IMR-90 (cell line): ENCODE data around the gene GPR107. TPM values are rescaled to one million over a fixed set of nuclear protein-coding genes. Genes with fewer than 3 reads are reported as not detected.

Experiments
- ATAC-seq: fragments of 200-7000 bp; cut with Tn5 transposase; 2 replicates; pipeline ENCODE4 v1.9.1; 2020; ENCODE audit warnings: low read depth, mild to moderate bottlenecking, moderate library complexity
- BruUV-seq: library from RNA; stranded (reverse); fragments of 400-500 nt; replicated peaks from 2 replicates; lab custom pipeline; 2021; lab: Mats Ljungman, UMichigan
- CTCF ChIA-PET: fragments of 300-600 bp; formaldehyde crosslinking; extraction: SDS; loops from one replicate; lab custom pipeline; 2021; ENCODE audit warnings: antibody characterized with exemption; lab: Yijun Ruan, JAX
- POLR2A ChIA-PET: fragments of 300-600 bp; sonication (Branson Sonifier 250); formaldehyde crosslinking; loops from one replicate; lab custom pipeline; 2022; ENCODE audit warnings: antibody characterized with exemption; ENCODE audit not compliant: unreplicated experiment; lab: Charles Lee
- DNase-seq: peaks from one replicate; pipeline ENCODE4 v3.0.0; 2013
- H2AFZ ChIP-seq: replicated peaks from 2 replicates; pipeline ENCODE3; 2013; ENCODE audit warnings: low read length, mild to moderate bottlenecking; ENCODE audit not compliant: poor library complexity
- H2AK5ac ChIP-seq: 2 replicates; pipeline ENCODE4 v1.6.1; 2013; ENCODE audit warnings: low read depth, low read length, inconsistent platforms
- H2AK9ac ChIP-seq: replicated peaks from 2 replicates; pipeline ENCODE3; 2013; ENCODE audit warnings: mild to moderate bottlenecking, low read depth, low read length, moderate library complexity; ENCODE audit not compliant: poor library complexity
- H2BK120ac ChIP-seq: 2 replicates; pipeline ENCODE4 v1.6.1; 2013; ENCODE audit warnings: low read depth, low read length, inconsistent platforms
- H2BK15ac ChIP-seq: 3 replicates; pipeline ENCODE4 v1.6.1; 2013; ENCODE audit warnings: low read depth, low read length, inconsistent platforms
- H2BK20ac ChIP-seq: 2 replicates; pipeline ENCODE4 v1.6.1; 2013; ENCODE audit warnings: low read depth, mild to moderate bottlenecking, inconsistent platforms, low read length, moderate library complexity
- H2BK5ac ChIP-seq: 2 replicates; pipeline ENCODE4 v1.6.1; 2013; ENCODE audit warnings: mild to moderate bottlenecking, low read depth, low read length, inconsistent platforms; ENCODE audit not compliant: poor library complexity, severe bottlenecking
- H3K14ac ChIP-seq: replicated peaks from 2 replicates; pipeline ENCODE4 v1.6.1; 2013; ENCODE audit warnings: low read depth, low read length, inconsistent platforms
- H3K18ac ChIP-seq: 2 replicates; pipeline ENCODE4 v1.6.1; 2013; ENCODE audit warnings: low read depth, low read length, control low read depth
- H3K23ac ChIP-seq: 2 replicates; pipeline ENCODE4 v1.6.1; 2013; ENCODE audit warnings: low read depth, low read length, inconsistent platforms
- H3K27ac ChIP-seq: 2 replicates; pipeline ENCODE4 v1.5.1; 2013; ENCODE audit warnings: mild to moderate bottlenecking, control low read depth, low read length; ENCODE audit not compliant: insufficient read depth
- H3K27me3 ChIP-seq: 2 replicates; pipeline ENCODE4 v1.6.1; 2013; ENCODE audit warnings: low read length; ENCODE audit not compliant: control insufficient read depth, insufficient read depth
- H3K36me3 ChIP-seq: 2 replicates; pipeline ENCODE4 v1.6.1; 2013; ENCODE audit warnings: low read length, mixed read lengths; ENCODE audit not compliant: control insufficient read depth, insufficient read depth
- H3K4ac ChIP-seq: 2 replicates; pipeline ENCODE4 v1.6.1; 2013; ENCODE audit warnings: low read depth, low read length, inconsistent platforms
- H3K4me1 ChIP-seq: 2 replicates; pipeline ENCODE4 v1.6.1; 2013; ENCODE audit warnings: low read length, mixed read lengths; ENCODE audit not compliant: control insufficient read depth, insufficient read depth
- H3K4me2 ChIP-seq: 2 replicates; pipeline ENCODE4 v1.6.1; 2013; ENCODE audit warnings: low read depth, mild to moderate bottlenecking, control low read depth, low read length, moderate library complexity
- H3K4me3 ChIP-seq: 2 replicates; pipeline ENCODE4 v1.5.1; 2013; ENCODE audit warnings: low read depth, mild to moderate bottlenecking, control low read depth, low read length, moderate library complexity; ENCODE audit not compliant: insufficient read depth
- H3K56ac ChIP-seq: 2 replicates; pipeline ENCODE4 v1.6.1; 2013; ENCODE audit warnings: low read length, inconsistent platforms; ENCODE audit not compliant: insufficient read depth; ENCODE audit errors: extremely low read depth
- H3K79me1 ChIP-seq, 2 experiments: 2 replicates each; pipeline ENCODE4 v1.6.1; 2013; ENCODE audit warnings: low read length in 2 of 2, inconsistent platforms in 1 of 2, low read depth in 1 of 2
- H3K9ac ChIP-seq: 2 replicates; pipeline ENCODE4 v1.6.1; 2013; ENCODE audit warnings: low read depth, low read length, control low read depth
- H3K9me1 ChIP-seq: 2 replicates; pipeline ENCODE4 v1.6.1; 2013; ENCODE audit warnings: low read length, inconsistent platforms; ENCODE audit not compliant: insufficient read depth
- H3K9me3 ChIP-seq: 2 replicates; pipeline ENCODE4 v1.6.1; 2013; ENCODE audit warnings: low read length; ENCODE audit not compliant: control insufficient read depth, insufficient read depth
- H4K20me1 ChIP-seq: 2 replicates; pipeline ENCODE4 v1.6.1; 2013; ENCODE audit warnings: low read length, inconsistent platforms; ENCODE audit not compliant: insufficient read depth
- H4K5ac ChIP-seq: 2 replicates; pipeline ENCODE4 v1.6.1; 2013; ENCODE audit warnings: mild to moderate bottlenecking, low read depth, low read length, control low read depth
- H4K8ac ChIP-seq, 2 experiments: 2 replicates each; pipeline ENCODE4 v1.6.1; 2013; ENCODE audit warnings: low read depth in 2 of 2, low read length in 2 of 2, control low read depth in 1 of 2, inconsistent platforms in 1 of 2
- H4K91ac ChIP-seq: 2 replicates; pipeline ENCODE4 v1.6.1; 2013; ENCODE audit warnings: low read depth, low read length, inconsistent platforms; ENCODE audit not compliant: insufficient read depth
- SMC3 ChIP-seq: fragments of 150-350 bp; IDR thresholded peaks from 2 replicates; pipeline ENCODE4 v1.6.1; 2016; ENCODE audit warnings: low read depth, mild to moderate bottlenecking, antibody characterized with exemption, low read length, moderate library complexity
- WGBS, 2 experiments: methylation state at CpG; one replicate each; pipeline versions ENCODE4 v1.1.5 to v1.1.7; 2013; ENCODE audit warnings: missing lambda C conversion rate in 2 of 2; ENCODE audit not compliant: insufficient read length in 1 of 2; ENCODE audit errors: extremely low coverage in 2 of 2; 5-methylcytosine and 5-hydroxymethylcytosine counted together
- dilution Hi-C: fragments of 300-500 bp; cut with HindIII; formaldehyde crosslinking; loops from one replicate; pipeline ENCODE4 v1.14.3; 2018; ENCODE audit warnings: low sequenced_read_pairs; ENCODE audit not compliant: unreplicated experiment
- in situ Hi-C: fragments of 300-500 bp; cut with MboI; formaldehyde crosslinking; loops from 3 replicates; pipeline ENCODE4 v1.14.3; 2019; ENCODE audit warnings: low sequenced_read_pairs, inconsistent platforms, mixed read lengths
- intact Hi-C: fragments of 100-400 bp; cut with micrococcal nuclease; formaldehyde crosslinking; loops from 2 replicates; pipeline ENCODE4 v1.10.0; 2022
- polyA plus RNA-seq, 3 experiments: library from polyadenylated mRNA; depleted of rRNA; stranded (reverse); fragments of >200 nt; gene quantifications; 2 replicates each; pipeline ENCODE4 v1.2.3, GENCODE V29; 2012; ENCODE audit warnings: low replicate concordance in 1 of 3
- total RNA-seq: library from RNA; depleted of rRNA; stranded (reverse); fragments of >200 nt; gene quantifications from 2 replicates; pipeline ENCODE4 v1.2.3, GENCODE V29; 2012
- TF ChIP-seq, protein P1 (sequence below): conservative IDR thresholded peaks from 2 replicates; pipeline ENCODE4 v1.5.1; 2012; ENCODE audit warnings: mild to moderate bottlenecking, low read depth, low read length, improper control_type of control experiment

Gene GPR107
- total and polyA plus RNA-seq, 2 of the 4 experiments (the other 2 are of a cell fraction): 16.7 to 21.6 TPM

DNA sequence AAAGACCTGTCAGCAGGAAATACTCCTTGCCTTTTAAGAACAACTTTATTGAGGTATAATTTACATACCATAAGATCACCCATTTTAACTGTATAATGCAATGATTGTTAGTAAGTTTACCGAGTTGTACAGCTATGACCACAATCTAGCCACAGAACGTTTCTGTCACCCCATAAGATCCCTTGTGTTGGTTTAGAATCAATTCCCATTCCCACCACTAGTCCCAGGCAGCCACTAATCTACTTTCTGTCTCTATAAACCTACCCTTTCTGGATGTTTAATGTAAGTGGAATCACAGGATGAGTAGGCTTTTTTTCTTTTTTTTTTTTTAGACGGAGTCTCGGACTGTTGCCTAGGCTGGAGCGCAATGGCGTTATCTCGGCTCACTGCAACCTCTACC, 4.4 kb downstream of the GPR107 start:
- no peak overlapping the region for H2BK5ac ChIP-seq
- DNase-seq: no peak
- H3K18ac ChIP-seq: no peak overlapping the region
- peaks cover 4% of the 10 kb centered on the region; the same call in 1 of the 2 replicates for H3K9me1 ChIP-seq
- no peak overlapping the region for H4K8ac ChIP-seq
- no peaks in the 10 kb centered on the region for H3K27me3 ChIP-seq
- H2BK20ac ChIP-seq: no peak overlapping the region
- H3K9me3 ChIP-seq: no peaks in the 10 kb centered on the region
- H3K56ac ChIP-seq: no peak overlapping the region
- no TSS peak for BruUV-seq
- no peak overlapping the region for H3K4me2 ChIP-seq
- no peak overlapping the region for H2BK15ac ChIP-seq
- WGBS, 2 experiments: no CpG with 5 or more reads among the region's 7 CpGs
- H4K20me1 ChIP-seq: peaks cover 28% of the 10 kb centered on the region; the same call in 1 of the 2 replicates
- H3K9ac ChIP-seq: no peak overlapping the region
- no peak overlapping the region for H3K4ac ChIP-seq
- intact Hi-C loops: no loop called here
- dilution Hi-C loops: no loop called here
- ATAC-seq: no peak
- no peak overlapping the region for H3K14ac ChIP-seq
- in situ Hi-C loops: loop anchor here (25.0 kb wide), 1 partner anchor 171 kb away; no protein-coding TSS in a partner anchor
- no peaks in the 10 kb centered on the region for H3K4me1 ChIP-seq
- H2BK120ac ChIP-seq: no peak overlapping the region
- H4K5ac ChIP-seq: no peak overlapping the region
- H3K23ac ChIP-seq: no peak overlapping the region
- no peak overlapping the region for H3K27ac ChIP-seq
- H2AK9ac ChIP-seq: no peak overlapping the region
- peaks cover 1% of the 10 kb centered on the region for H3K36me3 ChIP-seq
- ChIA-PET CTCF (interaction anchor here (1.1 kb wide), 1 partner anchor 31 kb away, joined by 3 read pairs; no protein-coding TSS in a partner anchor), POLR2A (no interaction called here)
- TF ChIP-seq, protein P1, sequence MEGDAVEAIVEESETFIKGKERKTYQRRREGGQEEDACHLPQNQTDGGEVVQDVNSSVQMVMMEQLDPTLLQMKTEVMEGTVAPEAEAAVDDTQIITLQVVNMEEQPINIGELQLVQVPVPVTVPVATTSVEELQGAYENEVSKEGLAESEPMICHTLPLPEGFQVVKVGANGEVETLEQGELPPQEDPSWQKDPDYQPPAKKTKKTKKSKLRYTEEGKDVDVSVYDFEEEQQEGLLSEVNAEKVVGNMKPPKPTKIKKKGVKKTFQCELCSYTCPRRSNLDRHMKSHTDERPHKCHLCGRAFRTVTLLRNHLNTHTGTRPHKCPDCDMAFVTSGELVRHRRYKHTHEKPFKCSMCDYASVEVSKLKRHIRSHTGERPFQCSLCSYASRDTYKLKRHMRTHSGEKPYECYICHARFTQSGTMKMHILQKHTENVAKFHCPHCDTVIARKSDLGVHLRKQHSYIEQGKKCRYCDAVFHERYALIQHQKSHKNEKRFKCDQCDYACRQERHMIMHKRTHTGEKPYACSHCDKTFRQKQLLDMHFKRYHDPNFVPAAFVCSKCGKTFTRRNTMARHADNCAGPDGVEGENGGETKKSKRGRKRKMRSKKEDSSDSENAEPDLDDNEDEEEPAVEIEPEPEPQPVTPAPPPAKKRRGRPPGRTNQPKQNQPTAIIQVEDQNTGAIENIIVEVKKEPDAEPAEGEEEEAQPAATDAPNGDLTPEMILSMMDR: peak; percentile 33
- no peak for TF ChIP-seq SMC3
- no peak overlapping the region for H2AK5ac ChIP-seq
- peaks cover 32 to 79% of the 10 kb centered on the region in 2 experiments for H3K79me1 ChIP-seq
- no peak overlapping the region for H4K91ac ChIP-seq
- H2AFZ ChIP-seq: no peak overlapping the region
- H3K4me3 ChIP-seq: no peak overlapping the region
